Body of pancreas (tissue), 4 donors: Measurements from ENCODE around the gene GOSR2. TPM values are rescaled to one million over a fixed set of nuclear protein-coding genes. Genes with fewer than 3 reads are reported as not detected.

Source experiments
- ATAC-seq: fragments of 150-250 bp; one replicate; pipeline ENCODE4 v1.9.1; 2016
- DNase-seq, 4 donors: peaks; one replicate each; pipeline ENCODE4 v3.0.0-alpha.2; 2019
- H3K27ac ChIP-seq, 4 donors: fragments of 200-600 bp; sonication (generic); 1 replicate in 3 of 4; 2 replicates in 1 of 4; pipeline versions ENCODE4 v1.5.1 to v1.6.1; 2016 to 2019; ENCODE audit warnings: mild to moderate bottlenecking in 1 of 4, mixed read lengths in 1 of 4, moderate library complexity in 1 of 4
- H3K27me3 ChIP-seq, 2 donors: fragments of 200-600 bp; sonication (generic); one replicate each; pipeline ENCODE4 v1.6.0; 2016; ENCODE audit warnings: mild to moderate bottlenecking in 1 of 2
- H3K36me3 ChIP-seq, 2 donors: fragments of 200-600 bp; sonication (generic); replicated peaks in 1 of 2; 2 replicates each; pipeline ENCODE4 v1.5.1; 2016; ENCODE audit warnings: low read depth in 2 of 2; ENCODE audit not compliant: insufficient read depth in 1 of 2
- H3K4me1 ChIP-seq: fragments of 200-600 bp; sonication (generic); one replicate; pipeline ENCODE4 v1.6.0; 2016
- H3K4me3 ChIP-seq, 2 donors: fragments of 200-600 bp; sonication (generic); 1 replicate in 1 of 2; 2 replicates in 1 of 2; pipeline ENCODE4 v1.5.1; 2016 to 2019
- H3K9me3 ChIP-seq, 3 donors: fragments of 200-600 bp; sonication (generic); 1 replicate in 2 of 3; 2 replicates in 1 of 3; pipeline ENCODE4 v1.5.1; 2016
- POLR2A ChIP-seq, 3 donors: fragments of 450-650 bp; IDR thresholded peaks; one replicate each; pipeline ENCODE4 v1.6.1; 2016; ENCODE audit warnings: antibody characterized with exemption in 3 of 3, mild to moderate bottlenecking in 2 of 3
- WGBS, 2 donors: methylation state at CpG; one replicate each; pipeline ENCODE4 v1.1.5; 2017; 5-methylcytosine and 5-hydroxymethylcytosine counted together
- intact Hi-C: fragments of 100-400 bp; cut with DNase I; formaldehyde crosslinking; loops from one replicate; pipeline ENCODE4 v1.15.1; 2023
- total RNA-seq, 2 donors: library from RNA; depleted of rRNA; stranded (reverse); fragments of >200 nt; gene quantifications; one replicate each; pipeline ENCODE4 v1.1.0, GENCODE V29; 2016
- TF ChIP-seq, protein P1 (sequence below), 7 experiments: fragments of 450-650 bp in 4 of 7; fragments of 200-600 bp in 3 of 7; sonication (generic) in 3 of 7; IDR thresholded peaks; one replicate each; pipeline ENCODE4 v1.5.1; 2016 to 2019; ENCODE audit warnings: antibody characterized with exemption in 7 of 7

The GOSR2 gene
- total RNA-seq, 2 donors from 2014 or later: 41.8 to 46.5 TPM

DNA sequence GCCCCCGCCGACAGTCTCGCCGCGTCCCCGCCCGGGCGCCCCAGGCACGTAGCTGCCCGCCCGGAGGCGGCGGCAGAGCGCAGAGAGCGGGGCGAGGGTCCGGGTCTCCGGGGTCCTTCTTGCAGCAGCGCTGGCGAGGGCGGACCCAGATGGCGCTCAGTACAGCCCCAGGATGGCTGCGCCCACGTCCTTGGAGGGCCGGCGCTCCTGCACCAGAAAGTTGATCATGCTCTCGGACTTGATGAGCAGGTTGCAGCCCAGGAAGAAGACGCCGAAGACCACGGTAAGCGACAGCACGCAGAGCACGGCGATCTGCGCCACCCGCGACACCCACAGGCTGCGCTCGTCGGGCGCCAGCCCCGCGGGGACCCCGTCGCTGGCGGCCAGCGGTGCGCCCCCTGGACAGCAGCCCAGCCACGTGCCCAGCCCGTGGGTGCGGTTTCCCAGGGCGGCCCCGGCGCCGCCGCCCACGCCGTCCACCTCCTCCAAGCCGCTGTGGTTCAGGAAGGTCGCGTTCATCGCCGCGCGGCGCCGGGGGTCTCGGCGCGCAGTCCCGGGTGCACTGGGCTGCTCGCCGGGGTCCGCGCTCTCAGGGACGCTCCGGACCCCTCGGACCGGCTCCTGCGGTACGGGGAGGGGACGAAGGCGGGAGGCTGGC, 55.7 kb downstream of the GOSR2 start:
- Histone ChIP-seq H3K4me1 (peaks cover 16% of the 10 kb centered on the region), H3K4me3 (peak overlapping the region in 1 of 2 donors; percentile 7), H3K27me3 (peaks cover 3 to 10% of the 10 kb centered on the region in 2 donors), H3K36me3 (no peaks in the 10 kb centered on the region), H3K27ac (no peak overlapping the region), H3K9me3 (no peaks in the 10 kb centered on the region)
- no peak for TF ChIP-seq POLR2A (IDR thresholded peaks at IDR 0.05)
- TF ChIP-seq, protein P1, sequence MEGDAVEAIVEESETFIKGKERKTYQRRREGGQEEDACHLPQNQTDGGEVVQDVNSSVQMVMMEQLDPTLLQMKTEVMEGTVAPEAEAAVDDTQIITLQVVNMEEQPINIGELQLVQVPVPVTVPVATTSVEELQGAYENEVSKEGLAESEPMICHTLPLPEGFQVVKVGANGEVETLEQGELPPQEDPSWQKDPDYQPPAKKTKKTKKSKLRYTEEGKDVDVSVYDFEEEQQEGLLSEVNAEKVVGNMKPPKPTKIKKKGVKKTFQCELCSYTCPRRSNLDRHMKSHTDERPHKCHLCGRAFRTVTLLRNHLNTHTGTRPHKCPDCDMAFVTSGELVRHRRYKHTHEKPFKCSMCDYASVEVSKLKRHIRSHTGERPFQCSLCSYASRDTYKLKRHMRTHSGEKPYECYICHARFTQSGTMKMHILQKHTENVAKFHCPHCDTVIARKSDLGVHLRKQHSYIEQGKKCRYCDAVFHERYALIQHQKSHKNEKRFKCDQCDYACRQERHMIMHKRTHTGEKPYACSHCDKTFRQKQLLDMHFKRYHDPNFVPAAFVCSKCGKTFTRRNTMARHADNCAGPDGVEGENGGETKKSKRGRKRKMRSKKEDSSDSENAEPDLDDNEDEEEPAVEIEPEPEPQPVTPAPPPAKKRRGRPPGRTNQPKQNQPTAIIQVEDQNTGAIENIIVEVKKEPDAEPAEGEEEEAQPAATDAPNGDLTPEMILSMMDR (IDR thresholded peaks at IDR 0.05): no peak
- peak in 1 of 4 donors; percentile 20 for DNase-seq
- WGBS, 2 donors: 1 to 2% methylated on average over 12 to 60 of the region's 83 CpGs
- intact Hi-C loops: no loop called here
- peak; percentile 42 for ATAC-seq

DNA sequence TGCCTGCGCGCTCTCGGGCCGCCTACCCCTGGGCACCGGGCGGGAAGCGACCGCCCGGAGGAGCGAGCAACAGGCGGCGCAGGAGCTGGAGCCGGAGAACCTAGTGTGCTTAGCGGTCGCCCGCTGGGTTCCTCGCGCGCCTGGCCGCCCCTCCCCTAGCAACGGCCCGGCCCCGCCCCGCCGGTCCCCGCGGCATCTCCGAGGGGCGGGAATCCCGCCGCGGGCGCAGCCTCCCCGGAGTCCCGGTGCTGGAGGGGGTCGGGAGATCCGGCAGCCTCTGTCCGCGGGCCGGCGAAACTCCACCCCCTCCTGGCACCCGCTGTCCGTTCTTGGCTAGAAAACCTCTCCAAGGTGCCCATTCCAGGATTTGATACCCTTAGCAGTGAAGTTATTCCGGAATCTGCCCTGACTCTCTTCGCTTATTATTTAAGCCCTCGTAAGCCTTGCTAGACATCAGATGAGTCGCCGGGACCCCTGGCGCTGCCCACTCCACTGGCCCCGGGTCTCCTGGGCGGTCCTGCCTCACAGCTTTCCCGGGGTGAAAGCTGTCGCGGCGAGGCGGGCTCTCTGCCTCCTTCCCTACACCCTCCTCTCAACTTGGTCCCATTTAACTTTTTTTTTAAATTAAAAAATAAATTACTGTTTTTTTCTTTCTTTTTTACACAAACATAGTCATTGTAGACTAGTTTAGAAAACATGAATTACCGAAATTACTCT, 56.3 kb downstream of the GOSR2 start, which contains the start of gene RPRML:
RPRML (minus strand) TSS at position 107 of the 717 bp plus-strand sequence. CDS start 246 bp downstream, outside the sequence.
- ATAC-seq: peak; percentile 57
- DNase-seq: peak; percentile 37 to 47 (median 40)
- H3K9me3 ChIP-seq: no peaks in the 10 kb centered on the region
- no peak within 1 kb of the TSS for H3K27ac ChIP-seq
- H3K4me1 ChIP-seq: peaks cover 23% of the 10 kb centered on the region
- 2 to 8% methylated on average over 13 to 40 of the region's 57 CpGs for WGBS, 2 donors
- TF ChIP-seq, protein P1 (IDR thresholded peaks at IDR 0.05): no peak
- peak in 2 of 3 donors; percentile 22 to 30 for TF ChIP-seq POLR2A (IDR thresholded peaks at IDR 0.05)
- peaks cover 3 to 10% of the 10 kb centered on the region in 2 donors for H3K27me3 ChIP-seq
- intact Hi-C loops: no loop called here
- H3K36me3 ChIP-seq: no peaks in the 10 kb centered on the region
- H3K4me3 ChIP-seq: peak within 1 kb of the TSS in 1 of 2 donors; percentile 7

DNA sequence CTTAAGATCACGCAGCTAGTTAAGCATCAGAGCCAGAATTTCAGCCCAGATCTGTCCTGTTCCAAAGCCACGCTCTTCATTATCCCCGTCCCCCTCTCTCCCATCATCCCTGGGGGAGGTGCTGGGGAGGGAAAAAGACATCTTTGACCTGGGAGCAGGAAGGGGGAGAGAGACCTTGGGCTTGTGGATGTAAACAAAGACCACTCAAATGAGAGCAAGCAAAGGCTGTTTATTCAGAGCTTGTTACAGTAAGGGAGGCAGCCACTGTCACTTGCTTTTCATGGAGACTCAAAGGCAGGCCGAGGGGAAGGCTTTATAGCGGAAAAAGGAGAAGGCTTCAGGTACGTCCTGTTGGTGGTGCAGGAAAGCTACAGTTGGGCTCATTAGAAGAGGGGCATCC, 59.6 kb downstream of the GOSR2 start:
- H3K4me1 ChIP-seq: peaks cover 33% of the 10 kb centered on the region
- DNase-seq (no peak), ATAC-seq (no peak)
- intact Hi-C loops: no loop called here
- no peak overlapping the region for H3K27ac ChIP-seq
- H3K4me3 ChIP-seq: no peak overlapping the region
- TF ChIP-seq, protein P1 (IDR thresholded peaks at IDR 0.05): no peak
- no peak for TF ChIP-seq POLR2A (IDR thresholded peaks at IDR 0.05)
- peaks cover 3 to 10% of the 10 kb centered on the region in 2 donors for H3K27me3 ChIP-seq
- H3K36me3 ChIP-seq: no peaks in the 10 kb centered on the region
- 88 to 96% methylated on average over 6 of the region's 6 CpGs for WGBS, 2 donors
- H3K9me3 ChIP-seq: no peaks in the 10 kb centered on the region

DNA sequence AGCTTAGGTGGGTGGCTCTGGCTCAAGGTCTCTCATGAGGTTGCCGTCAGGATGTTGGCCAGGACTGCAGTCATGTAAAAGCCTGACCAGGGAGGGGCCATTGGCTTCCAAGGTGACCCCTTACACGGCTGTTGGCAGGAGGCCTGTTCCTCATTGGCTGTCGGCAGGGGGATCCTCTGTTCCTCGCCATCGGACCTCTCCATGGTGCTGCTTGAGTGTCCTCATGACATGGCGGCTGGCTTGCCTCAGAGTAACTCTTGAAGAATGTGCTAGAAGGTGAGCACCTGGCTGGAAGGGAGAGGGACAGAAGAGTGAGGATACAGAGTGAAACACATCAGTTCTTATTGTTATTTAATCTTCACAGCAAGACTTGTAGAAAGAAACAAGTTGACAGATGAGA, 60.8 kb downstream of the GOSR2 start:
- no peak for ATAC-seq
- peaks cover 25% of the 10 kb centered on the region for H3K4me1 ChIP-seq
- H3K4me3 ChIP-seq: no peak overlapping the region
- 76 to 77% methylated on average over 6 of the region's 6 CpGs for WGBS, 2 donors
- no peak for DNase-seq
- H3K36me3 ChIP-seq: no peaks in the 10 kb centered on the region
- H3K27me3 ChIP-seq: peaks cover 2 to 3% of the 10 kb centered on the region in 2 donors
- TF ChIP-seq, protein P1 (IDR thresholded peaks at IDR 0.05): no peak
- TF ChIP-seq POLR2A (IDR thresholded peaks at IDR 0.05): no peak
- H3K9me3 ChIP-seq: no peaks in the 10 kb centered on the region
- intact Hi-C loops: no loop called here
- H3K27ac ChIP-seq: peak overlapping the region in 1 of 4 donors; percentile 40
